DOHH2 (cell line): ENCODE data around the gene OR10A4.

Experiments used
- CTCF ChIP-seq: fragments of 200-600 bp; sonication (generic); IDR thresholded peaks from one replicate; pipeline ENCODE4 v1.5.1; 2014; ENCODE audit warnings: antibody characterized with exemption, mild to moderate bottlenecking, low read depth, low read length; ENCODE audit not compliant: poor library complexity, severe bottlenecking
- EZH2phosphoT487 ChIP-seq: fragments of 200-600 bp; sonication (generic); IDR thresholded peaks from 2 replicates; pipeline ENCODE4 v1.6.1; 2017; ENCODE audit warnings: borderline replicate concordance, mild to moderate bottlenecking, antibody characterized with exemption, low read length, moderate library complexity, mixed read lengths

GRCh38 chr11:6919698-6920097, 43.3 kb downstream of the OR10A4 start:
- TF ChIP-seq CTCF: no peak
- no peak for TF ChIP-seq EZH2phosphoT487
